Umbilical cord (tissue), 2 donors: Measurements from ENCODE around the gene CASR. TPM values are rescaled to one million over a fixed set of nuclear protein-coding genes. Genes with fewer than 3 reads are reported as not detected.
A peak's percentile ranks its signal among the peaks of the same experiment; 100 is the strongest.

Experiments used
- DNase-seq: peaks from one replicate; pipeline ENCODE4 v3.0.0-alpha.2; 2015; ENCODE audit warnings: low spot score
- total RNA-seq: library from RNA; depleted of rRNA; stranded (reverse); fragments of >200 nt; gene quantifications from one replicate; pipeline ENCODE4 v1.2.3, GENCODE V29; 2014; ENCODE audit warnings: low replicate concordance; ENCODE audit not compliant: insufficient read depth

The CASR gene
- total RNA-seq, 1 donor from 2014 or later = 1.4 TPM

- DNase-seq = peak; percentile 60
These were observed 75.4 kb downstream of the CASR start for GRCh38 chr3:122258757-122259371.

GRCh38 chr3:122260206-122260605 lies 76.7 kb downstream of the CASR start:
- DNase-seq = no peak

GRCh38 chr3:122263058-122263457 lies 79.6 kb downstream of the CASR start:
- no peak for DNase-seq

- DNase-seq = no peak
These were observed 80.6 kb downstream of the CASR start for GRCh38 chr3:122263974-122264588.

- no peak for DNase-seq
These were observed 82.5 kb downstream of the CASR start for GRCh38 chr3:122265957-122266356.

GRCh38 chr3:122268257-122269024 lies 85.0 kb downstream of the CASR start:
- DNase-seq = no peak

- DNase-seq = no peak
These were observed 85.6 kb downstream of the CASR start for GRCh38 chr3:122269045-122269444.

- DNase-seq = no peak
These were observed 87.9 kb downstream of the CASR start for GRCh38 chr3:122271246-122271898.

GRCh38 chr3:122272879-122273278 lies 89.4 kb downstream of the CASR start:
- DNase-seq = no peak

GRCh38 chr3:122273498-122273897 lies 90.0 kb downstream of the CASR start:
- DNase-seq = no peak

GRCh38 chr3:122281891-122282290 lies 98.4 kb downstream of the CASR start:
- DNase-seq = no peak

- no peak for DNase-seq
These were observed 100.5 kb downstream of the CASR start for GRCh38 chr3:122283796-122284445.

- DNase-seq = no peak
These were observed 101.0 kb downstream of the CASR start for GRCh38 chr3:122284486-122284885.

- no peak for DNase-seq
These were observed 110.9 kb downstream of the CASR start for GRCh38 chr3:122294359-122294758.

- DNase-seq = peak; percentile 24
These were observed 112.0 kb downstream of the CASR start for GRCh38 chr3:122295266-122296062.

- no peak for DNase-seq
These were observed 114.8 kb downstream of the CASR start for GRCh38 chr3:122298239-122298638.

- DNase-seq = no peak
These were observed 115.7 kb downstream of the CASR start for GRCh38 chr3:122299215-122299614.

- DNase-seq = no peak
These were observed 116.5 kb downstream of the CASR start for GRCh38 chr3:122299872-122300460.

- no peak for DNase-seq
These were observed 117.6 kb downstream of the CASR start for GRCh38 chr3:122301063-122301462.

GRCh38 chr3:122305818-122306621 lies 122.6 kb downstream of the CASR start:
- no peak for DNase-seq
